Naive B cell (primary cell): ENCODE data around the gene ABHD5. TPM values are rescaled to one million over a fixed set of nuclear protein-coding genes. Genes with fewer than 3 reads are reported as not detected.
"Not testable (repeated sequence)": the region's sequence is repeated elsewhere in the genome, so short reads cannot be mapped to it uniquely, and the experiment has no call there.

Experiments used
- ATAC-seq, 2 donors: fragments of 150-1000 bp; cut with Tn5 transposase; 2 replicates each; pipeline ENCODE4 v1.10.0; 2021; ENCODE audit warnings: low read depth in 2 of 2, mild to moderate bottlenecking in 2 of 2, moderate library complexity in 2 of 2
- DNase-seq: peaks from one replicate; pipeline ENCODE4 v3.0.0; 2022
- H3K27ac Mint-ChIP-seq, 6 donors: one replicate each; pipeline ENCODE4 v1.8.0; 2020 to 2022; ENCODE audit warnings: mild to moderate bottlenecking in 6 of 6, mixed read lengths in 6 of 6, moderate library complexity in 5 of 6, inconsistent platforms in 2 of 6
- H3K27me3 Mint-ChIP-seq, 3 donors: one replicate each; pipeline ENCODE4 v1.8.0; 2021 to 2022; ENCODE audit warnings: mixed read lengths in 3 of 3, mild to moderate bottlenecking in 1 of 3
- H3K36me3 Mint-ChIP-seq, 2 donors: one replicate each; pipeline ENCODE4 v1.8.0; 2020 to 2022; ENCODE audit warnings: mixed read lengths in 2 of 2, inconsistent platforms in 1 of 2, mild to moderate bottlenecking in 1 of 2
- H3K4me1 Mint-ChIP-seq, 3 donors: one replicate each; pipeline ENCODE4 v1.8.0; 2020 to 2022; ENCODE audit warnings: mixed read lengths in 3 of 3, inconsistent platforms in 1 of 3, mild to moderate bottlenecking in 1 of 3, moderate library complexity in 1 of 3
- H3K4me3 Mint-ChIP-seq, 8 donors: one replicate each; pipeline ENCODE4 v1.8.0; 2020 to 2022; ENCODE audit warnings: mild to moderate bottlenecking in 8 of 8, mixed read lengths in 8 of 8, moderate library complexity in 8 of 8, inconsistent platforms in 2 of 8
- H3K9me3 Mint-ChIP-seq, 7 donors: one replicate each; pipeline ENCODE4 v1.8.0; 2020 to 2022; ENCODE audit warnings: mixed read lengths in 7 of 7, mild to moderate bottlenecking in 5 of 7, inconsistent platforms in 2 of 7, moderate library complexity in 1 of 7
- polyA plus RNA-seq, 6 donors: library from polyadenylated mRNA; unstranded; fragments of 300-500 nt; fragmentation: Illumina TruSeq; gene quantifications; one replicate each; pipeline ENCODE4 v1.2.3, GENCODE V29; 2021; ENCODE audit warnings: low read depth in 6 of 6

The ABHD5 gene
- polyA plus RNA-seq, 6 donors from 2014 or later: 2.9 to 11.4 (median 5.8) TPM

DNA sequence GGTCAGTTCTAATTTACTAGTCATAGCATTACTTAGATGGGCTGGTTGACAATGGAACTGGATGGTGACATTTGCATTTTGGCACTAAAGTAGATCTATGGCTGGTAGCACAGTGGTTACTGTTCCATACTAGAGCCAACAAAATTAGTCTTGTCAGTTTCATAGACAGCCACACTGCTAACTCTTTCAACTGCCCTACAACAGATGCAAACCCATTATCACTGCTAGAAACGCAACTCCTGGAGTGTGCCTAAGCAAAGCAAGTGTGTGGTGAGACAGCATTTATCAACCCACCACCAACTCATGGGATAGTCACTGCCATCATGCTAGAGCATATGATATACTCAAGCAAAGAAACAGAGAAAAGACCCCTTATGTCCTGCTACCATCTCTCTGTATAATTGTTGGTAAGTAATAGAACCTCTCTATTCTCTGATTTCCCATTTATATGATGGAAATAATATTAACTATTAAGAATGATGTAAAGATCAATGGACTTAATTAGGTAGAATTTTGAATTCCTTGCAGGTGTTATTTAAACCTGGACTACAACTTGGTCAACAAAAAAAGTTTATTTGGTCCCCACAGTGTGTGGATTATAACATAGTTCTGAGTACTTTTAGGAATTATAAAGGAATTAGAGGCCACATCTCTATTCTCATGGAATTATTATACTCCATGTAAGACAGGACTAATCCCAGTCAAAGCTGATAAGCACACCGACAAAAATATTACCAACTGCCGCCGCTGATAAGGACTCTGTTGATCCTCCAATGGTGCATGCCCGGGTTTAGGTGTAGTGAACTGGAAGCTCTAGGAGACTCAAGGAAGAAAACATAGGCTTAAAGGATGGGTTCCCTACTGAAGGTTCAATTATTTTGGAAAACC is 19.9 kb upstream of the ABHD5 start:
- Mint-ChIP-seq H3K4me3 (no peak overlapping the region), H3K36me3 (no peaks in the 10 kb centered on the region), H3K27ac (no peak overlapping the region), H3K4me1 (no peaks in the 10 kb centered on the region), H3K9me3 (no peaks in the 10 kb centered on the region), H3K27me3 (peaks cover 5 to 12% (median 8%) of the 10 kb centered on the region in 3 donors)
- DNase-seq: no peak
- no peak for ATAC-seq

DNA sequence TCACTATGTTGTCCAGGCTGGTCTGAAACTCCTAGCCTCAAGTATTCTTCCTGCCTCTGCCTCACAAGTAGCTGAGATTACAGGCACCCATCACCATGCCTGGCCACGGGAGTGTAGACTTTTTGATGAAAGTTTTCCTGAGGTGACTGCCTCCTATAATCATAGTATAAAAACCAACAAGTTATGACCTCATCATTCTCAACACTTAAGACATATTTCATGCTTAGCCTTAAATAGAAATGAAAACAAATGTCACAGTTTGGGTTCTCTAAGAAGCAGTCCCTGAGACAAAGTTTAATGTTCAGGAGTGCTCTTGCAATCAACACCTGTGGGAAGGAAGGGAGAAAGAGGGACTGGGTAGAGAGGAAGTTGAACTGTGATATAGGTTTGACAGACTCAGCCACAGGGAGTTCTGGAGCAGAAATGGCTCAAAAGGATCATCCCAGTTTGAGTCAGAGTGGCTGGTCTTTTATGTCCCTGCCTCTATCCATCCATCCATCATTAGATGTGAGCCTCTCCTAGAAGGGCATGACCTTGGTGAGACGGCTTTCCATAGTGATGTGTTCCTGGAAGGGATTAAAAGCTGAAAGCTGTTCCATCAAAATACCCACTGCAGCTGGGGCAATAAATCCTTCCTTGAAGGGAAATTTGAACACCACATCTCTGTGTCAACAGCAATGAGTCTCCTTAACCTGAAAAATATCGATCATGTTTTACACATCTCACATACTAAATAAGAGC is 16.2 kb upstream of the ABHD5 start:
- Mint-ChIP-seq H3K27ac (no peak overlapping the region), H3K9me3 (peaks cover 0 to 13% (median 5%) of the 10 kb centered on the region in 7 donors), H3K4me1 (no peaks in the 10 kb centered on the region), H3K27me3 (peaks cover 5 to 9% (median 8%) of the 10 kb centered on the region in 3 donors), H3K4me3 (no peak overlapping the region), H3K36me3 (peaks cover 6 to 7% of the 10 kb centered on the region in 2 donors)
- no peak for DNase-seq
- no peak for ATAC-seq

- H3K9me3 Mint-ChIP-seq: peaks cover 0 to 13% (median 5%) of the 10 kb centered on the region in 7 donors
- no peak overlapping the region for H3K27ac Mint-ChIP-seq
- ATAC-seq (no peak), DNase-seq (no peak)
- H3K4me1 Mint-ChIP-seq: no peaks in the 10 kb centered on the region
- peaks cover 8 to 18% (median 9%) of the 10 kb centered on the region in 3 donors for H3K27me3 Mint-ChIP-seq
- peaks cover 7 to 11% of the 10 kb centered on the region in 2 donors for H3K36me3 Mint-ChIP-seq
- no peak overlapping the region for H3K4me3 Mint-ChIP-seq
These were observed 15.1 kb upstream of the ABHD5 start for GRCh38 chr3:43675593-43675992.

- peaks cover 7 to 12% of the 10 kb centered on the region in 2 donors for H3K36me3 Mint-ChIP-seq
- H3K27ac Mint-ChIP-seq: no peak overlapping the region
- no peak for ATAC-seq
- peaks cover 0 to 13% (median 5%) of the 10 kb centered on the region in 7 donors for H3K9me3 Mint-ChIP-seq
- no peaks in the 10 kb centered on the region for H3K4me1 Mint-ChIP-seq
- DNase-seq: no peak
- H3K27me3 Mint-ChIP-seq: peaks cover 8 to 19% (median 9%) of the 10 kb centered on the region in 3 donors
- no peak overlapping the region for H3K4me3 Mint-ChIP-seq
These were observed 14.3 kb upstream of the ABHD5 start for GRCh38 chr3:43676441-43676840.

GRCh38 chr3:43678375-43678774 is 12.4 kb upstream of the ABHD5 start:
- DNase-seq, H3K4me3 Mint-ChIP-seq, ATAC-seq, H3K4me1 Mint-ChIP-seq, H3K27ac Mint-ChIP-seq: not testable (repeated sequence)
- peaks cover 7 to 12% of the 10 kb centered on the region in 2 donors for H3K36me3 Mint-ChIP-seq
- peaks cover 0 to 13% (median 9%) of the 10 kb centered on the region in 7 donors for H3K9me3 Mint-ChIP-seq
- H3K27me3 Mint-ChIP-seq: peaks cover 4 to 23% (median 8%) of the 10 kb centered on the region in 3 donors

GRCh38 chr3:43678887-43679449 is 11.8 kb upstream of the ABHD5 start:
- not testable (repeated sequence) for DNase-seq, H3K27ac Mint-ChIP-seq, ATAC-seq, H3K4me1 Mint-ChIP-seq, H3K4me3 Mint-ChIP-seq
- H3K36me3 Mint-ChIP-seq: peaks cover 7 to 12% of the 10 kb centered on the region in 2 donors
- peaks cover 0 to 13% (median 9%) of the 10 kb centered on the region in 7 donors for H3K9me3 Mint-ChIP-seq
- peaks cover 4 to 25% (median 8%) of the 10 kb centered on the region in 3 donors for H3K27me3 Mint-ChIP-seq

DNA sequence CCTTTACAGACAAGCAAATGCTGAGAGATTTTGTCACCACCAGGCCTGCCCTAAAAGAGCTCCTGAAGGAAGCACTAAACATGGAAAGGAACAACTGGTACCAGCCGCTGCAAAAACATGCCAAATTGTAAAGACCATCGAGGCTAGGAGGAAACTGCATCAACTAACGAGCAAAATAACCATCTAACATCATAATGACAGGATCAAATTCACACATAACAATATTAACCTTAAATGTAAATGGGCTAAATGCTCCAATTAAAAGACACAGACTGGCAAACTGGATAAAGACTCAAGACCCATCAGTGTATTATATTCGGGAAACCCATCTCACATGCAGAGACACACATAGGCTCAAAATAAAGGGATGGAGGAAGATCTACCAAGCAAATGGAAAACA is 9.9 kb upstream of the ABHD5 start:
- peaks cover 0 to 15% (median 9%) of the 10 kb centered on the region in 7 donors for H3K9me3 Mint-ChIP-seq
- peaks cover 7 to 12% of the 10 kb centered on the region in 2 donors for H3K36me3 Mint-ChIP-seq
- H3K4me3 Mint-ChIP-seq, ATAC-seq, DNase-seq, H3K4me1 Mint-ChIP-seq, H3K27ac Mint-ChIP-seq: not testable (repeated sequence)
- H3K27me3 Mint-ChIP-seq: peaks cover 0 to 27% (median 4%) of the 10 kb centered on the region in 3 donors

- Mint-ChIP-seq H3K27ac (no peak overlapping the region), H3K27me3 (peaks cover 0 to 16% (median 4%) of the 10 kb centered on the region in 3 donors), H3K4me1 (peaks cover under 1 to 5% (median 4%) of the 10 kb centered on the region in 3 donors), H3K36me3 (peaks cover 0 to 4% of the 10 kb centered on the region in 2 donors), H3K4me3 (no peak overlapping the region), H3K9me3 (peaks cover 0 to 9% (median 4%) of the 10 kb centered on the region in 7 donors)
- DNase-seq: no peak
- ATAC-seq: no peak
These were observed 5.8 kb upstream of the ABHD5 start for GRCh38 chr3:43684944-43685343.

GRCh38 chr3:43685921-43686320 is 4.8 kb upstream of the ABHD5 start:
- Mint-ChIP-seq H3K9me3 (peaks cover 0 to 8% (median 3%) of the 10 kb centered on the region in 7 donors), H3K4me3 (no peak overlapping the region), H3K27ac (no peak overlapping the region), H3K4me1 (peaks cover 8 to 12% (median 10%) of the 10 kb centered on the region in 3 donors), H3K36me3 (no peaks in the 10 kb centered on the region), H3K27me3 (peaks cover 0 to 9% (median 0%) of the 10 kb centered on the region in 3 donors)
- DNase-seq: no peak
- ATAC-seq: no peak

DNA sequence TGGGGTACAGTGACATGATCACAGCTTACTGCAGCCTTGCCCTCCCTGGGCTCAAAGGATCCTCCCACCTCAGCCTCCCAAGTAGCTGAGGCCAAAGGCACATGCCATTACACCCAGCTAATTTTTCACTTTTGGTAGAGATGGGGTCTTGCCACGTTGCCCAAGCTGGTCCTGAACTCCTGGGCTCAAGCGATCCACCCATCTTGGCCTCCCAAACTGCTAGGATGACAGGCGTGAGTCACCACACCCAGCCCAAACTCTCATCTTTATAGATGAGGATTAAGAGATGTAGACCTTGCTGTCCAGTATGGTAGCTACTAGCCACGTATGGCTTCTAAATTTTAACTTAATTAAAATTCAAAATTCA is 4.4 kb upstream of the ABHD5 start:
- no peaks in the 10 kb centered on the region for H3K36me3 Mint-ChIP-seq
- H3K9me3 Mint-ChIP-seq: peaks cover 0 to 8% (median 3%) of the 10 kb centered on the region in 7 donors
- ATAC-seq: no peak
- H3K27ac Mint-ChIP-seq: no peak overlapping the region
- H3K4me1 Mint-ChIP-seq: peaks cover 9 to 12% (median 11%) of the 10 kb centered on the region in 3 donors
- no peak overlapping the region for H3K4me3 Mint-ChIP-seq
- no peak for DNase-seq
- peaks cover 0 to 9% (median 0%) of the 10 kb centered on the region in 3 donors for H3K27me3 Mint-ChIP-seq

DNA sequence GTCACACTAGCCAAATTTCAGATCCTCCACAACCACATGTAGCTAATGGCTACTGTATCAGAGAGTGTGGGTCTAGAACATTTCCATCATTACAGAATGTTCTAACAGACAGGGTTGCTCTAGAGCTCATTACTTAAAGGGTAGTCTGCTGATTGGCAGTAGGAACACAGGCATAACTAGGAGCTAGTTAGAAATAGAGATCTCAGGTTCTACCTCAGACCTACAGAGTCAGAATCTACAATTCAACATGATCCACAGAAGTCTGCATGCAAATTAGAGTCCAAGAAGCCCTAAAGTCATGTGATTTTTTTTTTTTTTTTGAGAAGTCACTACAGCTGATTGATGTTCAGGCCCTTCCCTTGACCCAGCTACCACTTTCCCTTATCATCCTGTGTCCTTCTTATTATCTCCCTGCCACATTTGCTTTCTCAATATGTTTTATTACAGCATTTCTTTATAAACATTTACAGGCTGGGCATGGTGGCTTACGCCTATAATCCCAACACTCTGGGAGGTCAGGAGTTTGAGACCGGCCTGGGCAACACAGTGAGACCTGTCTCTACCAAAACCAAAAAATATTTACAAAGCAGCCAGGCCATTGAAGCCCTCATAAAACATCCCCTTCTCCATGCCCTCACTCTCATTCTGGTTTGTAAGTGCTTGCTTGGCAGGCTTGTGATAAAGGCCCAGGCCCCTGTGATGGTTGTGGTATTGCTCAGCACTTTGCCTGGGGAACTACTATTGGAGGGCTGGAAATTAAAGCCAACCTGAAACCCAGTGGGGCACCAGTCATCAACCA is 3.8 kb upstream of the ABHD5 start:
- peaks cover 0 to 8% (median 2%) of the 10 kb centered on the region in 7 donors for H3K9me3 Mint-ChIP-seq
- ATAC-seq (no peak), DNase-seq (no peak)
- no peaks in the 10 kb centered on the region for H3K36me3 Mint-ChIP-seq
- H3K4me1 Mint-ChIP-seq: peaks cover 14 to 17% (median 17%) of the 10 kb centered on the region in 3 donors
- H3K27me3 Mint-ChIP-seq: peaks cover 0 to 4% (median 0%) of the 10 kb centered on the region in 3 donors
- H3K27ac Mint-ChIP-seq: no peak overlapping the region
- no peak overlapping the region for H3K4me3 Mint-ChIP-seq

GRCh38 chr3:43687499-43687811 is 3.3 kb upstream of the ABHD5 start:
- Mint-ChIP-seq H3K27ac (no peak overlapping the region), H3K4me1 (peaks cover 19 to 23% (median 22%) of the 10 kb centered on the region in 3 donors), H3K9me3 (peaks cover 0 to 8% (median 2%) of the 10 kb centered on the region in 7 donors), H3K4me3 (peak overlapping the region in 1 of 8 donors; percentile 45), H3K27me3 (peaks cover 0 to 4% (median 0%) of the 10 kb centered on the region in 3 donors), H3K36me3 (no peaks in the 10 kb centered on the region)
- no peak for ATAC-seq
- no peak for DNase-seq
